CD8-positive, alpha-beta memory T cell (primary cell): ENCODE results near the gene KLHL33. TPM values are rescaled to one million over a fixed set of nuclear protein-coding genes. Genes with fewer than 3 reads are reported as not detected.
A peak's percentile ranks its signal among the peaks of the same experiment; 100 is the strongest.

Experiments
- CTCF ChIA-PET: fragments of 350-600 bp; sonication (Branson Sonifier 250); formaldehyde crosslinking; loops from one replicate; lab custom pipeline; 2021; ENCODE audit warnings: antibody characterized with exemption; lab: Charles Lee
- POLR2A ChIA-PET: fragments of 350-600 bp; sonication (Branson Sonifier 250); formaldehyde crosslinking; loops from one replicate; lab custom pipeline; 2021; ENCODE audit warnings: antibody characterized with exemption; lab: Charles Lee
- DNase-seq, 5 donors: peaks; one replicate each; pipeline versions ENCODE4 v3.0.0 to v3.0.0-alpha.2; 2020 to 2022; ENCODE audit warnings: mixed read lengths in 1 of 5
- H3K27ac ChIP-seq: one replicate; pipeline ENCODE4 v1.7.0; 2013; ENCODE audit warnings: low read depth, mild to moderate bottlenecking, low read length, moderate library complexity
- H3K27me3 ChIP-seq: 2 replicates; pipeline ENCODE4 v1.7.0; 2013; ENCODE audit warnings: low read length, mild to moderate bottlenecking; ENCODE audit not compliant: insufficient read depth, poor library complexity, severe bottlenecking
- H3K36me3 ChIP-seq: 2 replicates; pipeline ENCODE4 v1.7.0; 2013; ENCODE audit warnings: mild to moderate bottlenecking, low read length, moderate library complexity; ENCODE audit not compliant: insufficient read depth
- H3K4me1 ChIP-seq: 2 replicates; pipeline ENCODE4 v1.7.0; 2013; ENCODE audit warnings: mild to moderate bottlenecking, low read length, moderate library complexity; ENCODE audit not compliant: insufficient read depth
- H3K4me3 ChIP-seq: 2 replicates; pipeline ENCODE4 v1.7.0; 2013; ENCODE audit warnings: mild to moderate bottlenecking, low read length
- H3K9me3 ChIP-seq: 2 replicates; pipeline ENCODE4 v1.7.0; 2013; ENCODE audit warnings: mild to moderate bottlenecking, low read length
- H3K27ac Mint-ChIP-seq, 8 donors: one replicate each; pipeline ENCODE4 v1.8.0; 2020 to 2021; ENCODE audit warnings: mixed read lengths in 8 of 8, mild to moderate bottlenecking in 6 of 8, inconsistent platforms in 3 of 8, moderate library complexity in 3 of 8
- H3K27me3 Mint-ChIP-seq, 2 donors: one replicate each; pipeline ENCODE4 v1.8.0; 2020 to 2021; ENCODE audit warnings: mixed read lengths in 2 of 2, mild to moderate bottlenecking in 1 of 2, moderate library complexity in 1 of 2
- H3K36me3 Mint-ChIP-seq, 3 donors: one replicate each; pipeline ENCODE4 v1.8.0; 2020 to 2021; ENCODE audit warnings: mixed read lengths in 3 of 3, inconsistent platforms in 1 of 3, mild to moderate bottlenecking in 1 of 3
- H3K4me1 Mint-ChIP-seq, 3 donors: one replicate each; pipeline ENCODE4 v1.8.0; 2020 to 2021; ENCODE audit warnings: mixed read lengths in 3 of 3, inconsistent platforms in 1 of 3, mild to moderate bottlenecking in 1 of 3
- H3K4me3 Mint-ChIP-seq, 7 donors: one replicate each; pipeline ENCODE4 v1.8.0; 2020 to 2021; ENCODE audit warnings: mixed read lengths in 7 of 7, mild to moderate bottlenecking in 6 of 7, moderate library complexity in 4 of 7, inconsistent platforms in 2 of 7
- H3K9me3 Mint-ChIP-seq, 5 donors: one replicate each; pipeline ENCODE4 v1.8.0; 2020 to 2022; ENCODE audit warnings: mixed read lengths in 5 of 5, mild to moderate bottlenecking in 3 of 5, moderate library complexity in 2 of 5, inconsistent platforms in 1 of 5
- polyA plus RNA-seq: library from polyadenylated mRNA; unstranded; fragments of 300-500 nt; fragmentation: Illumina TruSeq; gene quantifications from one replicate; pipeline ENCODE4 v1.2.3, GENCODE V29; 2021
- total RNA-seq, 2 experiments: library from RNA; stranded (reverse); gene quantifications; one replicate each; pipeline ENCODE4 v1.2.3, GENCODE V29; 2021

The KLHL33 gene
- total and polyA plus RNA-seq, 3 experiments from 2014 or later, result 0.09 to 0.12 (median 0.09) TPM

GRCh38 chr14:20387576-20387975 is 48.4 kb downstream of the KLHL33 start:
- H3K27ac ChIP-seq, result no peak overlapping the region
- peaks cover 0 to 1% (median 0%) of the 10 kb centered on the region in 3 donors for H3K4me1 Mint-ChIP-seq
- H3K27ac Mint-ChIP-seq, result no peak overlapping the region
- H3K4me3 ChIP-seq, result no peak overlapping the region
- H3K4me1 ChIP-seq, result no peaks in the 10 kb centered on the region
- ChIA-PET CTCF (no interaction called here), POLR2A (no interaction called here)
- peaks cover 78% of the 10 kb centered on the region for H3K36me3 ChIP-seq
- no peaks in the 10 kb centered on the region for H3K9me3 ChIP-seq
- no peaks in the 10 kb centered on the region for H3K27me3 ChIP-seq
- no peaks in the 10 kb centered on the region for H3K27me3 Mint-ChIP-seq
- no peak overlapping the region for H3K4me3 Mint-ChIP-seq
- H3K9me3 Mint-ChIP-seq, result no peaks in the 10 kb centered on the region
- DNase-seq, result no peak
- peaks cover 18 to 90% (median 24%) of the 10 kb centered on the region in 3 donors for H3K36me3 Mint-ChIP-seq

GRCh38 chr14:20386276-20386855 is 49.6 kb downstream of the KLHL33 start:
- Mint-ChIP-seq H3K9me3 (no peaks in the 10 kb centered on the region), H3K27ac (peak overlapping the region in 2 of 8 donors; percentile 84 to 91), H3K4me3 (no peak overlapping the region), H3K36me3 (peaks cover 18 to 90% (median 31%) of the 10 kb centered on the region in 3 donors), H3K4me1 (peaks cover 0 to 1% (median 0%) of the 10 kb centered on the region in 3 donors), H3K27me3 (no peaks in the 10 kb centered on the region)
- H3K27ac ChIP-seq, result no peak overlapping the region
- no peak for DNase-seq
- H3K36me3 ChIP-seq, result peaks cover 78% of the 10 kb centered on the region
- no peaks in the 10 kb centered on the region for H3K4me1 ChIP-seq
- CTCF ChIA-PET, result no interaction called here
- POLR2A ChIA-PET, result no interaction called here
- H3K9me3 ChIP-seq, result no peaks in the 10 kb centered on the region
- no peaks in the 10 kb centered on the region for H3K27me3 ChIP-seq
- no peak overlapping the region for H3K4me3 ChIP-seq

GRCh38 chr14:20384886-20385285 is 51.1 kb downstream of the KLHL33 start:
- no peak for DNase-seq
- H3K27ac ChIP-seq, result no peak overlapping the region
- H3K4me1 Mint-ChIP-seq, result peaks cover 0 to 1% (median 0%) of the 10 kb centered on the region in 3 donors
- no peaks in the 10 kb centered on the region for H3K9me3 Mint-ChIP-seq
- ChIA-PET CTCF (interaction anchor here (0.6 to 0.7 kb wide), 2 partner anchors 28 to 144 kb away, joined by 3 read pairs; partner anchors contain the start of gene TEP1), POLR2A (no interaction called here)
- no peaks in the 10 kb centered on the region for H3K9me3 ChIP-seq
- H3K27me3 Mint-ChIP-seq, result no peaks in the 10 kb centered on the region
- H3K27me3 ChIP-seq, result no peaks in the 10 kb centered on the region
- H3K4me3 ChIP-seq, result no peak overlapping the region
- H3K36me3 Mint-ChIP-seq, result peaks cover 23 to 92% (median 24%) of the 10 kb centered on the region in 3 donors
- H3K36me3 ChIP-seq, result peaks cover 80% of the 10 kb centered on the region
- H3K4me3 Mint-ChIP-seq, result no peak overlapping the region
- no peaks in the 10 kb centered on the region for H3K4me1 ChIP-seq
- H3K27ac Mint-ChIP-seq, result peak overlapping the region in 2 of 8 donors; percentile 49 to 55

GRCh38 chr14:20384321-20384720 is 51.6 kb downstream of the KLHL33 start:
- Histone ChIP-seq H3K9me3 (no peaks in the 10 kb centered on the region), H3K27me3 (no peaks in the 10 kb centered on the region), H3K27ac (no peak overlapping the region), H3K4me3 (no peak overlapping the region), H3K4me1 (no peaks in the 10 kb centered on the region), H3K36me3 (peaks cover 81% of the 10 kb centered on the region)
- ChIA-PET POLR2A (no interaction called here), CTCF (no interaction called here)
- no peaks in the 10 kb centered on the region for H3K27me3 Mint-ChIP-seq
- peak overlapping the region in 3 of 8 donors; percentile 55 to 77 (median 71) for H3K27ac Mint-ChIP-seq
- peaks cover 18 to 93% (median 25%) of the 10 kb centered on the region in 3 donors for H3K36me3 Mint-ChIP-seq
- no peaks in the 10 kb centered on the region for H3K9me3 Mint-ChIP-seq
- no peak overlapping the region for H3K4me3 Mint-ChIP-seq
- H3K4me1 Mint-ChIP-seq, result no peaks in the 10 kb centered on the region
- DNase-seq, result no peak

GRCh38 chr14:20383636-20384035 is 52.3 kb downstream of the KLHL33 start:
- no peaks in the 10 kb centered on the region for H3K4me1 ChIP-seq
- H3K27me3 ChIP-seq, result no peaks in the 10 kb centered on the region
- no peaks in the 10 kb centered on the region for H3K4me1 Mint-ChIP-seq
- ChIA-PET CTCF (no interaction called here), POLR2A (no interaction called here)
- H3K27ac Mint-ChIP-seq, result peak overlapping the region in 1 of 8 donors; percentile 51
- no peaks in the 10 kb centered on the region for H3K27me3 Mint-ChIP-seq
- DNase-seq, result no peak
- H3K4me3 ChIP-seq, result no peak overlapping the region
- no peak overlapping the region for H3K4me3 Mint-ChIP-seq
- peaks cover 84% of the 10 kb centered on the region for H3K36me3 ChIP-seq
- H3K9me3 Mint-ChIP-seq, result no peaks in the 10 kb centered on the region
- no peak overlapping the region for H3K27ac ChIP-seq
- no peaks in the 10 kb centered on the region for H3K9me3 ChIP-seq
- H3K36me3 Mint-ChIP-seq, result peaks cover 14 to 93% (median 23%) of the 10 kb centered on the region in 3 donors

- H3K4me3 ChIP-seq, result no peak overlapping the region
- ChIA-PET CTCF (no interaction called here), POLR2A (no interaction called here)
- H3K27me3 Mint-ChIP-seq, result no peaks in the 10 kb centered on the region
- H3K27me3 ChIP-seq, result no peaks in the 10 kb centered on the region
- H3K36me3 Mint-ChIP-seq, result peaks cover 10 to 93% (median 20%) of the 10 kb centered on the region in 3 donors
- H3K36me3 ChIP-seq, result peaks cover 86% of the 10 kb centered on the region
- no peak overlapping the region for H3K4me3 Mint-ChIP-seq
- H3K4me1 Mint-ChIP-seq, result no peaks in the 10 kb centered on the region
- no peak overlapping the region for H3K27ac ChIP-seq
- DNase-seq, result no peak
- no peaks in the 10 kb centered on the region for H3K9me3 Mint-ChIP-seq
- H3K4me1 ChIP-seq, result no peaks in the 10 kb centered on the region
- H3K27ac Mint-ChIP-seq, result no peak overlapping the region
- no peaks in the 10 kb centered on the region for H3K9me3 ChIP-seq
These were observed 52.9 kb downstream of the KLHL33 start for GRCh38 chr14:20383032-20383431.

- H3K27me3 ChIP-seq, result no peaks in the 10 kb centered on the region
- no peak overlapping the region for H3K4me3 Mint-ChIP-seq
- H3K4me3 ChIP-seq, result no peak overlapping the region
- DNase-seq, result no peak
- no peaks in the 10 kb centered on the region for H3K9me3 Mint-ChIP-seq
- H3K27me3 Mint-ChIP-seq, result no peaks in the 10 kb centered on the region
- H3K27ac ChIP-seq, result no peak overlapping the region
- H3K27ac Mint-ChIP-seq, result no peak overlapping the region
- peaks cover 86% of the 10 kb centered on the region for H3K36me3 ChIP-seq
- peaks cover 5 to 93% (median 20%) of the 10 kb centered on the region in 3 donors for H3K36me3 Mint-ChIP-seq
- CTCF ChIA-PET, result no interaction called here
- POLR2A ChIA-PET, result interaction anchor here (0.5 kb wide), 1 partner anchor 41 kb away, joined by 3 read pairs; no protein-coding TSS in a partner anchor
- H3K9me3 ChIP-seq, result no peaks in the 10 kb centered on the region
- no peaks in the 10 kb centered on the region for H3K4me1 ChIP-seq
- H3K4me1 Mint-ChIP-seq, result no peaks in the 10 kb centered on the region
These were observed 53.4 kb downstream of the KLHL33 start for GRCh38 chr14:20382526-20382925.

- H3K36me3 ChIP-seq, result peaks cover 84% of the 10 kb centered on the region
- H3K27ac ChIP-seq, result no peak overlapping the region
- no peaks in the 10 kb centered on the region for H3K27me3 Mint-ChIP-seq
- CTCF ChIA-PET, result no interaction called here
- H3K4me1 ChIP-seq, result no peaks in the 10 kb centered on the region
- H3K27ac Mint-ChIP-seq, result peak overlapping the region in 2 of 8 donors; percentile 30 to 76
- POLR2A ChIA-PET, result no interaction called here
- H3K4me1 Mint-ChIP-seq, result no peaks in the 10 kb centered on the region
- no peaks in the 10 kb centered on the region for H3K9me3 ChIP-seq
- peaks cover 9 to 96% (median 19%) of the 10 kb centered on the region in 3 donors for H3K36me3 Mint-ChIP-seq
- H3K4me3 ChIP-seq, result no peak overlapping the region
- H3K4me3 Mint-ChIP-seq, result no peak overlapping the region
- no peaks in the 10 kb centered on the region for H3K9me3 Mint-ChIP-seq
- DNase-seq, result no peak
- H3K27me3 ChIP-seq, result no peaks in the 10 kb centered on the region
These were observed 54.6 kb downstream of the KLHL33 start for GRCh38 chr14:20381341-20381740.
